Measurements from ENCODE around the gene SYTL4. TPM values are rescaled to one million over a fixed set of nuclear protein-coding genes. Genes with fewer than 3 reads are reported as not detected.

SYTL4 gene
- total and polyA plus RNA-seq, 2 experiments from 2014 or later = 0.28 TPM; not detected in 1

- Histone ChIP-seq H3K36me3 (ENCODE audit: insufficient read depth) (no peaks in the 10 kb centered on the region), H3K9me2 (ENCODE audit: insufficient read depth) (no peaks in the 10 kb centered on the region), H4K20me1 (replicated peaks; ENCODE audit: insufficient read depth) (no peaks in the 10 kb centered on the region), H3K27me3 (ENCODE audit: insufficient read depth) (no peaks in the 10 kb centered on the region), H3K4me2 (no peak overlapping the region), H2AFZ (no peak overlapping the region), H3K4me1 (ENCODE audit: insufficient read depth) (peaks cover 5% of the 10 kb centered on the region), H3K79me2 (replicated peaks; ENCODE audit: insufficient read depth) (no peaks in the 10 kb centered on the region), H3F3A (replicated peaks; ENCODE audit: low read depth) (no peaks in the 10 kb centered on the region), H3K27ac (ENCODE audit: low read depth) (no peak overlapping the region), H3K4me3 (no peak overlapping the region)
- no peaks in the 10 kb centered on the region for H3K36me3 Mint-ChIP-seq (ENCODE audit: low read depth)
- H3K4me3 Mint-ChIP-seq = no peak overlapping the region
- DNase-seq (ENCODE audit: low spot score) (no peak), ATAC-seq (no peak)
- H3K9me3 Mint-ChIP-seq = no peaks in the 10 kb centered on the region
- TF ChIP-seq ZNF331 (CRISPR knock-in tag; IDR thresholded peaks at IDR 0.05; ENCODE audit: low read depth) = no peak
- no peak for TF ChIP-seq EZH2phosphoT487 (IDR thresholded peaks at IDR 0.05; ENCODE audit: unreplicated experiment)
- no peak for TF ChIP-seq JUNB (IDR thresholded peaks at IDR 0.05; ENCODE audit: unreplicated experiment)
- no peak for TF ChIP-seq EZH2 (IDR thresholded peaks at IDR 0.05; ENCODE audit: low read depth, unreplicated experiment)
- TF ChIP-seq POLR2AphosphoS5 (IDR thresholded peaks at IDR 0.05; ENCODE audit: low read depth) = no peak
- TF ChIP-seq STAT1 (IDR thresholded peaks at IDR 0.05; ENCODE audit: unreplicated experiment) = no peak
- no peak overlapping the region for H3K27ac Mint-ChIP-seq
- peaks cover 15% of the 10 kb centered on the region for H3K4me1 Mint-ChIP-seq
- H3K27me3 Mint-ChIP-seq (ENCODE audit: insufficient read depth, low read depth, poor library complexity) = no peaks in the 10 kb centered on the region
These were observed 84.2 kb downstream of the SYTL4 start for GRCh38 chrX:100647739-100648138.

GRCh38 chrX:100647095-100647494 lies 84.8 kb downstream of the SYTL4 start:
- DNase-seq (ENCODE audit: low spot score) = no peak
- H2AFZ ChIP-seq = no peak overlapping the region
- TF ChIP-seq STAT1 (IDR thresholded peaks at IDR 0.05; ENCODE audit: unreplicated experiment) = no peak
- TF ChIP-seq EZH2phosphoT487 (IDR thresholded peaks at IDR 0.05; ENCODE audit: unreplicated experiment) = no peak
- TF ChIP-seq EZH2 (IDR thresholded peaks at IDR 0.05; ENCODE audit: low read depth, unreplicated experiment) = no peak
- TF ChIP-seq CREB1 (CRISPR knock-in tag; IDR thresholded peaks at IDR 0.05; ENCODE audit: low read depth) = no peak
- no peak for TF ChIP-seq JUNB (IDR thresholded peaks at IDR 0.05; ENCODE audit: unreplicated experiment)
- TF ChIP-seq ZNF462 (CRISPR knock-in tag; IDR thresholded peaks at IDR 0.05) = no peak
- TF ChIP-seq NANOG (IDR thresholded peaks at IDR 0.05; ENCODE audit: borderline replicate concordance) = no peak
- no peak for TF ChIP-seq POLR2AphosphoS5 (IDR thresholded peaks at IDR 0.05; ENCODE audit: low read depth)
- H3K27ac ChIP-seq (ENCODE audit: low read depth) = no peak overlapping the region
- H3K9me3 Mint-ChIP-seq = no peaks in the 10 kb centered on the region
- H3K4me2 ChIP-seq = no peak overlapping the region
- no peaks in the 10 kb centered on the region for H3K36me3 ChIP-seq (ENCODE audit: insufficient read depth)
- no peaks in the 10 kb centered on the region for H4K20me1 ChIP-seq (replicated peaks; ENCODE audit: insufficient read depth)
- H3K4me1 Mint-ChIP-seq = peaks cover 19% of the 10 kb centered on the region
- H3K27ac Mint-ChIP-seq = no peak overlapping the region
- H3K27me3 ChIP-seq (ENCODE audit: insufficient read depth) = no peaks in the 10 kb centered on the region
- ATAC-seq = no peak
- H3K4me3 Mint-ChIP-seq = no peak overlapping the region
- H3K9me2 ChIP-seq (ENCODE audit: insufficient read depth) = no peaks in the 10 kb centered on the region
- peaks cover 5% of the 10 kb centered on the region for H3K4me1 ChIP-seq (ENCODE audit: insufficient read depth)
- no peaks in the 10 kb centered on the region for H3K36me3 Mint-ChIP-seq (ENCODE audit: low read depth)
- H3K79me2 ChIP-seq (replicated peaks; ENCODE audit: insufficient read depth) = no peaks in the 10 kb centered on the region
- H3K4me3 ChIP-seq = no peak overlapping the region
- peaks cover 2% of the 10 kb centered on the region for H3K27me3 Mint-ChIP-seq (ENCODE audit: insufficient read depth, low read depth, poor library complexity)
- H3F3A ChIP-seq (replicated peaks; ENCODE audit: low read depth) = no peaks in the 10 kb centered on the region
